ENCODE measurements around the gene SLC26A9.

Gene SLC26A9

GRCh38 chr1:205926213-205926612 lies 17.0 kb downstream of the SLC26A9 start (continued):
- no peak for TF ChIP-seq ZBTB44 (tag by site-specific recombination; IDR thresholded peaks at IDR 0.05)

DNA sequence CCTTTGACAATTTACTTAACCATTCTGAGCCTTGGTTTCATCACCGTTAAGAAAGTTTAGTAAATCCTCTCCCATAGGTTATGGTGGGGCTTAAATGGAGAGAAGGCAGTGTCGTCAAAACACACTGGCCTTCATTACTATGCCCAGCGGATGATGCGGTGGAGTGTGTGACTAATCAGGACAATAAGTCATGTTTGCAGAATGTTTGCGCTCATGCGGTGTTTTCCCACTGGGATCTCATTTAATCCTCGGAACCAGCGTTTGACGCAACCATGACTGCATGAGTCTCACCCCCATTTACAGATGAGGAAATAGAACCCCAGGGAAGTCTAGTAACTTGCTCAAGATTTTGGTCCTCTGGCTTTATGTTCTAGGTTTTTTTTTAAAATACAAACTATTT lies 17.5 kb downstream of the SLC26A9 start:
- H3K9me3 ChIP-seq (ENCODE audit: control insufficient read depth, insufficient read depth, low read depth, low read length): no peaks in the 10 kb centered on the region
- no peak overlapping the region for H3K4me3 ChIP-seq (ENCODE audit: low read depth, low read length)
- H3K4me1 ChIP-seq (ENCODE audit: control insufficient read depth, insufficient read depth, low read length): no peaks in the 10 kb centered on the region
- ChIA-PET POLR2A (no interaction called here), CTCF (interaction anchor here (15.6 kb wide), 1 partner anchor 53 kb away, joined by 527 read pairs; no protein-coding TSS in a partner anchor)
- H3K27ac ChIP-seq (ENCODE audit: extremely low read depth, low read depth, low read length): no peak overlapping the region
- no peaks in the 10 kb centered on the region for H3K36me3 ChIP-seq (ENCODE audit: control insufficient read depth in 2 of 2, insufficient read depth in 1 of 2, low read length in 2 of 2)
- TF ChIP-seq ZNF24 (tag by site-specific recombination; IDR thresholded peaks at IDR 0.05) (0 out of 2 replicates have a peak, but pooled peaks have one; percentile 69), IKZF3 (tag by site-specific recombination; IDR thresholded peaks at IDR 0.05) (peak; percentile 65), ZXDB (tag by site-specific recombination; IDR thresholded peaks at IDR 0.05) (no peak), ZNF518A (tag by site-specific recombination; conservative IDR thresholded peaks at IDR 0.05; ENCODE audit: low read depth) (0 out of 2 replicates have a peak, but pooled peaks have one; percentile 32), ZIC2 (tag by site-specific recombination; IDR thresholded peaks at IDR 0.05) (peak; percentile 88), ZFHX2 (tag by site-specific recombination; conservative IDR thresholded peaks at IDR 0.05) (no peak), ZNF555 (tag by site-specific recombination; conservative IDR thresholded peaks at IDR 0.05) (no peak), ZNF660 (tag by site-specific recombination; IDR thresholded peaks at IDR 0.05) (peak; percentile 90), SP3 (tag by site-specific recombination; IDR thresholded peaks at IDR 0.05) (no peak), ATF2 (tag by site-specific recombination; IDR thresholded peaks at IDR 0.05; ENCODE audit: low read depth) (0 out of 2 replicates have a peak, but pooled peaks have one; percentile 30), ZFP3 (tag by site-specific recombination; IDR thresholded peaks at IDR 0.05; ENCODE audit: low read depth) (no peak), ZNF558 (tag by site-specific recombination; IDR thresholded peaks at IDR 0.05) (peak; percentile 25; the same call in 1 of the 2 replicates), SP7 (tag by site-specific recombination; IDR thresholded peaks at IDR 0.05) (0 out of 2 replicates have a peak, but pooled peaks have one; percentile 23), ZNF664 (tag by site-specific recombination; IDR thresholded peaks at IDR 0.05) (peak; percentile 89), ZBTB44 (tag by site-specific recombination; IDR thresholded peaks at IDR 0.05) (peak; percentile 83)
- TF ChIP-seq, protein P1, sequence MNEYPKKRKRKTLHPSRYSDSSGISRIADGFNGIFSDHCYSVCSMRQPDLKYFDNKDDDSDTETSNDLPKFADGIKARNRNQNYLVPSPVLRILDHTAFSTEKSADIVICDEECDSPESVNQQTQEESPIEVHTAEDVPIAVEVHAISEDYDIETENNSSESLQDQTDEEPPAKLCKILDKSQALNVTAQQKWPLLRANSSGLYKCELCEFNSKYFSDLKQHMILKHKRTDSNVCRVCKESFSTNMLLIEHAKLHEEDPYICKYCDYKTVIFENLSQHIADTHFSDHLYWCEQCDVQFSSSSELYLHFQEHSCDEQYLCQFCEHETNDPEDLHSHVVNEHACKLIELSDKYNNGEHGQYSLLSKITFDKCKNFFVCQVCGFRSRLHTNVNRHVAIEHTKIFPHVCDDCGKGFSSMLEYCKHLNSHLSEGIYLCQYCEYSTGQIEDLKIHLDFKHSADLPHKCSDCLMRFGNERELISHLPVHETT (tag by site-specific recombination; IDR thresholded peaks at IDR 0.05): no peak; the same call in 1 of the 2 replicates
- TF ChIP-seq, protein P2, sequence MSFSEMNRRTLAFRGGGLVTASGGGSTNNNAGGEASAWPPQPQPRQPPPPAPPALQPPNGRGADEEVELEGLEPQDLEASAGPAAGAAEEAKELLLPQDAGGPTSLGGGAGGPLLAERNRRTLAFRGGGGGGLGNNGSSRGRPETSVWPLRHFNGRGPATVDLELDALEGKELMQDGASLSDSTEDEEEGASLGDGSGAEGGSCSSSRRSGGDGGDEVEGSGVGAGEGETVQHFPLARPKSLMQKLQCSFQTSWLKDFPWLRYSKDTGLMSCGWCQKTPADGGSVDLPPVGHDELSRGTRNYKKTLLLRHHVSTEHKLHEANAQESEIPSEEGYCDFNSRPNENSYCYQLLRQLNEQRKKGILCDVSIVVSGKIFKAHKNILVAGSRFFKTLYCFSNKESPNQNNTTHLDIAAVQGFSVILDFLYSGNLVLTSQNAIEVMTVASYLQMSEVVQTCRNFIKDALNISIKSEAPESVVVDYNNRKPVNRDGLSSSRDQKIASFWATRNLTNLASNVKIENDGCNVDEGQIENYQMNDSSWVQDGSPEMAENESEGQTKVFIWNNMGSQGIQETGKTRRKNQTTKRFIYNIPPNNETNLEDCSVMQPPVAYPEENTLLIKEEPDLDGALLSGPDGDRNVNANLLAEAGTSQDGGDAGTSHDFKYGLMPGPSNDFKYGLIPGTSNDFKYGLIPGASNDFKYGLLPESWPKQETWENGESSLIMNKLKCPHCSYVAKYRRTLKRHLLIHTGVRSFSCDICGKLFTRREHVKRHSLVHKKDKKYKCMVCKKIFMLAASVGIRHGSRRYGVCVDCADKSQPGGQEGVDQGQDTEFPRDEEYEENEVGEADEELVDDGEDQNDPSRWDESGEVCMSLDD (tag by site-specific recombination; IDR thresholded peaks at IDR 0.05): no peak
- TF ChIP-seq, protein P3, sequence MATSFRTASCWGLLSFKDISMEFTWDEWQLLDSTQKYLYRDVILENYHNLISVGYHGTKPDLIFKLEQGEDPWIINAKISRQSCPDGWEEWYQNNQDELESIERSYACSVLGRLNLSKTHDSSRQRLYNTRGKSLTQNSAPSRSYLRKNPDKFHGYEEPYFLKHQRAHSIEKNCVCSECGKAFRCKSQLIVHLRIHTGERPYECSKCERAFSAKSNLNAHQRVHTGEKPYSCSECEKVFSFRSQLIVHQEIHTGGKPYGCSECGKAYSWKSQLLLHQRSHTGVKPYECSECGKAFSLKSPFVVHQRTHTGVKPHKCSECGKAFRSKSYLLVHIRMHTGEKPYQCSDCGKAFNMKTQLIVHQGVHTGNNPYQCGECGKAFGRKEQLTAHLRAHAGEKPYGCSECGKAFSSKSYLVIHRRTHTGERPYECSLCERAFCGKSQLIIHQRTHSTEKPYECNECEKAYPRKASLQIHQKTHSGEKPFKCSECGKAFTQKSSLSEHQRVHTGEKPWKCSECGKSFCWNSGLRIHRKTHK (tag by site-specific recombination; IDR thresholded peaks at IDR 0.05): no peak
